Panc1 (cell line): Measurements from ENCODE around the gene KAT8.

ENCODE experiments used
- CTCF ChIP-seq: fragments of 450-650 bp; IDR thresholded peaks from 2 replicates; pipeline ENCODE4 v1.5.1; 2017; ENCODE audit warnings: mild to moderate bottlenecking
- POLR2AphosphoS5 ChIP-seq: IDR thresholded peaks from 2 replicates; pipeline ENCODE4 v1.6.1; 2012; ENCODE audit warnings: mild to moderate bottlenecking, low read depth, low read length, moderate library complexity

- no peak for TF ChIP-seq CTCF
- no peak for TF ChIP-seq POLR2AphosphoS5
Measured at GRCh38 chr16:31110106-31111034, 7.1 kb upstream of the KAT8 start.
